ENCODE data around the gene CADM2.

DNA sequence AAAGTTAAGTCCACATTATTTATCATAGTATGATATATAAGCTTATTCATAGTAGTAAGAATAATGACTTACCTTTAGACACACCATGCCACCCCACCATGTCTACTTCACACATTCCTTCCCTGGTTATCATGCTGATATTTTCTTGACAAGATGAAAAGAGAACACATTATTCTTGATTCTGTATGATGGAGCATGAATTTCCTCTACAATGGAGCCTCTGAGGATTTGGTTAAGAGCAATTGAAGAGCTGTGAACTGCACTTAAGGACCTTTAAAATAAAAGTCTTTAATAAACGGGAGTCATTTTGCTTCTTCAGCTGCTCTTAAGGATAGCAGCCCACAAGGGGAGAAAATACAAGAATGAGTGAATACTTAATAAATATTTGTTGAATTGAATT, 226.7 kb downstream of the CADM2 start:
- TF ChIP-seq POLR2A (IDR thresholded peaks at IDR 0.05; ENCODE audit: low read length) (no peak), GATA1 (IDR thresholded peaks at IDR 0.05; ENCODE audit: low read depth, low read length) (no peak)

All from erythroblast (primary cell).